Mucosa of rectum (tissue), 2 donors: Measurements from ENCODE around the gene WDR44.
A peak's percentile ranks its signal among the peaks of the same experiment; 100 is the strongest.
"Not testable (repeated sequence)": the region's sequence is repeated elsewhere in the genome, so short reads cannot be mapped to it uniquely, and the experiment has no call there.

ENCODE experiments used
- H3K27ac ChIP-seq, 2 donors: one replicate each; pipeline ENCODE4 v1.7.0; 2013; ENCODE audit warnings: inconsistent platforms in 2 of 2, low read depth in 2 of 2, low read length in 2 of 2
- H3K27me3 ChIP-seq, 2 donors: one replicate each; pipeline ENCODE4 v1.7.0; 2013; ENCODE audit warnings: low read length in 2 of 2; ENCODE audit not compliant: control insufficient read depth in 2 of 2, insufficient read depth in 2 of 2
- H3K36me3 ChIP-seq, 2 donors: one replicate each; pipeline ENCODE4 v1.7.0; 2013; ENCODE audit warnings: low read length in 2 of 2; ENCODE audit not compliant: control insufficient read depth in 2 of 2, insufficient read depth in 2 of 2
- H3K4me1 ChIP-seq, 2 donors: one replicate each; pipeline ENCODE4 v1.7.0; 2013; ENCODE audit warnings: low read length in 2 of 2, mild to moderate bottlenecking in 1 of 2; ENCODE audit not compliant: control insufficient read depth in 2 of 2, insufficient read depth in 2 of 2
- H3K4me3 ChIP-seq, 2 donors: one replicate each; pipeline ENCODE4 v1.7.0; 2013; ENCODE audit warnings: low read length in 2 of 2
- H3K9ac ChIP-seq, 2 donors: one replicate each; pipeline ENCODE4 v1.7.0; 2013; ENCODE audit warnings: low read length in 2 of 2, low read depth in 1 of 2, mild to moderate bottlenecking in 1 of 2
- H3K9me3 ChIP-seq, 2 donors: one replicate each; pipeline ENCODE4 v1.7.0; 2013; ENCODE audit warnings: low read length in 2 of 2; ENCODE audit not compliant: control insufficient read depth in 2 of 2
- donor health status: healthy.
- donor health status: Normal muscosa, but diverticular disease.

WDR44 gene

GRCh38 chrX:118470721-118471347, 124.9 kb downstream of the WDR44 start:
- H3K36me3 ChIP-seq, H3K27me3 ChIP-seq, H3K9me3 ChIP-seq, H3K27ac ChIP-seq, H3K4me3 ChIP-seq, H3K9ac ChIP-seq, H3K4me1 ChIP-seq: not testable (repeated sequence)

DNA sequence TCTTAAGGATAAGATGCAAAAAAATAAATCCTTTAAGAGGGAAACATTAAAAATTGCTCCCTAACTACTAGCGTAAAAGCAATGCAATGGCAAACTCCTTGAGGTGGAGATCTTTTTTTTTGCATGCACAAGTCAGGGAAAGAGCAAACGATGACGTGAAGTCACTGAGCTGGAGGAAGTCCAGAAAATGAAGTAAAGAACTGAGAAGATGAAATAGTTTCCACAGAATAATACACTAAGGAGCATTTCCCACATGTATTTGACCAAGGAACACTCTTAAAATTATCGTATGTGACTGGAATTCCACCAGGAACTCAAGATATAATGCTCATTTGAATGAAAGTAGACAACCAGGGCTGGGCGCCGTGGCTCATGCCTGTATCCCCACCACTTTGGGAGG, 128.7 kb downstream of the WDR44 start:
- Histone ChIP-seq H3K9me3 (peaks cover 0 to 4% of the 10 kb centered on the region in 2 donors), H3K9ac (no peak overlapping the region), H3K4me1 (no peaks in the 10 kb centered on the region), H3K36me3 (no peaks in the 10 kb centered on the region), H3K27me3 (no peaks in the 10 kb centered on the region), H3K27ac (no peak overlapping the region), H3K4me3 (no peak overlapping the region)

GRCh38 chrX:118475903-118476302, 130.0 kb downstream of the WDR44 start:
- no peaks in the 10 kb centered on the region for H3K27me3 ChIP-seq
- H3K4me3 ChIP-seq: no peak overlapping the region
- H3K9me3 ChIP-seq: peaks cover 0 to 1% of the 10 kb centered on the region in 2 donors
- no peak overlapping the region for H3K27ac ChIP-seq
- no peaks in the 10 kb centered on the region for H3K4me1 ChIP-seq
- H3K36me3 ChIP-seq: no peaks in the 10 kb centered on the region
- no peak overlapping the region for H3K9ac ChIP-seq

GRCh38 chrX:118480172-118480571, 134.3 kb downstream of the WDR44 start:
- no peak overlapping the region for H3K27ac ChIP-seq
- no peaks in the 10 kb centered on the region for H3K9me3 ChIP-seq
- H3K4me1 ChIP-seq: no peaks in the 10 kb centered on the region
- no peaks in the 10 kb centered on the region for H3K27me3 ChIP-seq
- no peaks in the 10 kb centered on the region for H3K36me3 ChIP-seq
- H3K9ac ChIP-seq: no peak overlapping the region
- H3K4me3 ChIP-seq: no peak overlapping the region

DNA sequence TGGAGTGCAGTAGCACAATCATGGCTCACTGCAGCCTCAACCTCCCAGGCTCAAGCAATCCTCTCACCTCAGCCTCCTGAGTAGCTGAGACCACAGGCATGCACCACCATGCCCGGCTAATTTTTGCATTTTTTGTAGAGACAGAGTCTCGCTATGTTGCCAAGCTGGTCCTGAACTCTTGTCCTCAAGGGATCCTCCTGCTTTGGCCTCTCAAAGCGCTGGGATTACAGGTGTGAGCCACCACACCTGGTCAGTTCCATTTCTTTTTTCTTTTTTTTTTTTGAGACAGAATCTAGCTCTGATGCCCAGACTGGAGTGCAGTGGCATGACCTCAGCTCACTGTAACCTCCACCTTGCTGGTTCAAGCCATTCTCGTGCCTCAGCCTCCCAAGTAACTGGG, 136.5 kb downstream of the WDR44 start:
- not testable (repeated sequence) for H3K36me3 ChIP-seq, H3K4me3 ChIP-seq, H3K9me3 ChIP-seq, H3K27me3 ChIP-seq, H3K9ac ChIP-seq, H3K4me1 ChIP-seq, H3K27ac ChIP-seq

DNA sequence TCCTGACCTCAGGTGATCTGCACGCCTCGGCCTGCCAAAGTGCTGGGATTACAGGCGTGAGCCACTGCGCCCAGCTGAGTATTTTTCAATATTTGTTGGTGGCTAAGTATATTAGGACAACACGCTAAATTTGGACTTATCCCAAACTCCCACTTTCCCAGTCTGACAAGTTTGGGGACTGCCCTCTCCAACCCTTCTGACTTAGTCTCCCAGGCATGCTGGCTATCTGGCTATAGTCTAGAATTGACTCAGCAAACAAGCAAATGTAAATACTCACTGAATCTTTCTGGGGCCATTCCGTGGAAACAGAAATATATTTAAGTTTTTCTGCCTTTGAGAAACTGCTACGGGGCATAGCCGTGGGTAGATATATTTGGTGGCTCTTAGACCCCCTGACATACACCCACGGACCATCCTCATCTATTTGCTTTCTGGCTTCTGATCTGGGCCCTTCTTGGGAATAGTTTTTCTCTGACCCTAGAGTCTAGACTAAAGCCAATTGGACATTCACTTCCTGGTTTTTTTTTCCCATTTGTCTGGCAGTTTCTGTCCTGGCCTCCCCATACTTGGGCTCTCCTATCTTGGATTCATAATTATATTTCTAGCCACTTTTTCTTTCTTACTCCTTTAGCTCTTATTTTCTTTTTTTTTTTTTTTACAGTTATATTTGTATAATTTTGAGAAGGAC, 138.5 kb downstream of the WDR44 start:
- H3K27me3 ChIP-seq: no peaks in the 10 kb centered on the region
- H3K27ac ChIP-seq: no peak overlapping the region
- H3K9me3 ChIP-seq: no peaks in the 10 kb centered on the region
- no peaks in the 10 kb centered on the region for H3K36me3 ChIP-seq
- H3K4me3 ChIP-seq: no peak overlapping the region
- no peak overlapping the region for H3K9ac ChIP-seq
- H3K4me1 ChIP-seq: no peaks in the 10 kb centered on the region

GRCh38 chrX:118486693-118487092, 140.8 kb downstream of the WDR44 start:
- not testable (repeated sequence) for H3K27ac ChIP-seq

GRCh38 chrX:118493016-118493415, 147.1 kb downstream of the WDR44 start:
- Histone ChIP-seq H3K36me3 (no peaks in the 10 kb centered on the region), H3K4me1 (peaks cover 0 to 3% of the 10 kb centered on the region in 2 donors), H3K9ac (no peak overlapping the region), H3K4me3 (no peak overlapping the region), H3K27ac (no peak overlapping the region), H3K27me3 (no peaks in the 10 kb centered on the region), H3K9me3 (no peaks in the 10 kb centered on the region)

More at GRCh38 chrX:118486693-118487092, 140.8 kb downstream of the WDR44 start:
- H3K9ac ChIP-seq, H3K9me3 ChIP-seq, H3K4me3 ChIP-seq, H3K27me3 ChIP-seq, H3K4me1 ChIP-seq, H3K36me3 ChIP-seq: not testable (repeated sequence)

DNA sequence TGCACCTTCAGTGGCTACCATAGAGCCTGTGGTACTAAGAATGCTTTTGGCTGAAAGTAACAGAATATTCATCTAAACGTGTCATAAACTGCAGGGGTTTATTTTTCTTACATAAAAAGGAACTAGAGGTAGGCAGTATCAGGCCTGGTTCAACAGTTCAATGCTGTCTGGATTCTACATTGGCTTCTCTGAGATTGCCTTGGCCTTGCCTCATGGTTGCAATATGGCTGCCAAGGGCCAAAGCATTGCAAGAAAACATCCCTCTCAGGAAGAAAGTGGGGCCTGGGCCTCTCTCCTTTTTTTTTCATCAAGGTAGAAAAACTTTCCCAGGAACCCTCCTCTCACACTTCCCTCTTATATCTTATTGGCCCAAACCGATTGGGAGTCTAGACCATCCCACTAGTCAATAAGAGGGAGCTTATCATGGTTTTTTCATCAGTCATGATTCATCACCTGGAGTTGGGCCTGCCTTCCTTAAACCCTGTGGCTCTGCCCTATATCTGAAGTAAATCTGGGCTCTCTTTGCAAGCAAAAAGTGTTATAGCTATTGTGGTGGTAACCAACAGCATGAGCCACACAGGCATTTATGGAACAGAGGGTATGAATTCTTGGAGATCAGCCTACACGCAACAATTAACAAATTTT, 147.9 kb downstream of the WDR44 start:
- H3K4me3 ChIP-seq: no peak overlapping the region
- H3K9me3 ChIP-seq: no peaks in the 10 kb centered on the region
- no peaks in the 10 kb centered on the region for H3K27me3 ChIP-seq
- H3K36me3 ChIP-seq: no peaks in the 10 kb centered on the region
- peaks cover 0 to 3% of the 10 kb centered on the region in 2 donors for H3K4me1 ChIP-seq
- no peak overlapping the region for H3K27ac ChIP-seq
- H3K9ac ChIP-seq: no peak overlapping the region

GRCh38 chrX:118495061-118495921, 149.4 kb downstream of the WDR44 start, which contains the start of gene DOCK11:
DOCK11 (plus strand) TSS chrX:118495815; CDS start chrX:118495972, 157 bp downstream.
- Histone ChIP-seq H3K9ac (peak within 1 kb of the TSS; percentile 47 to 60), H3K27me3 (peaks cover 0 to 2% of the 10 kb centered on the region in 2 donors), H3K4me3 (peak within 1 kb of the TSS; percentile 60 to 77), H3K36me3 (no peaks in the 10 kb centered on the region), H3K4me1 (peaks cover 0 to 3% of the 10 kb centered on the region in 2 donors), H3K27ac (peak within 1 kb of the TSS; percentile 58 to 76), H3K9me3 (no peaks in the 10 kb centered on the region)
